WTC11 (cell line): ENCODE measurements around the gene ENAH. TPM values are rescaled to one million over a fixed set of nuclear protein-coding genes. Genes with fewer than 3 reads are reported as not detected.

Experiments
- ATAC-seq: fragments of 200-7000 bp; cut with Tn5 transposase; 2 replicates; pipeline ENCODE4 v1.10.0; 2021; ENCODE audit warnings: mild to moderate bottlenecking, moderate library complexity
- CTCF ChIA-PET: fragments of 300-600 bp; sonication (Branson Sonifier 250); formaldehyde crosslinking; loops from one replicate; lab custom pipeline; 2021; ENCODE audit warnings: antibody characterized with exemption; lab: Charles Lee
- POLR2A ChIA-PET: fragments of 350-600 bp; sonication (Branson Sonifier 250); formaldehyde crosslinking; loops from one replicate; lab custom pipeline; 2021; ENCODE audit warnings: antibody characterized with exemption; lab: Charles Lee
- DNase-seq: peaks from one replicate; pipeline ENCODE4 v3.0.0; 2021; ENCODE audit warnings: low spot score
- H3K27ac Mint-ChIP-seq: 2 replicates; pipeline ENCODE4 v1.8.0; 2021; ENCODE audit warnings: mixed read lengths
- H3K27me3 Mint-ChIP-seq: 2 replicates; pipeline ENCODE4 v1.8.0; 2021; ENCODE audit warnings: low read depth, mild to moderate bottlenecking, moderate library complexity, mixed read lengths
- H3K36me3 Mint-ChIP-seq: 2 replicates; pipeline ENCODE4 v1.8.0; 2021; ENCODE audit warnings: mixed read lengths
- H3K4me1 Mint-ChIP-seq: 2 replicates; pipeline ENCODE4 v1.8.0; 2022; ENCODE audit warnings: mixed read lengths
- H3K4me3 Mint-ChIP-seq: 2 replicates; pipeline ENCODE4 v1.8.0; 2021; ENCODE audit warnings: mild to moderate bottlenecking, moderate library complexity, mixed read lengths
- H3K9me3 Mint-ChIP-seq: 2 replicates; pipeline ENCODE4 v1.8.0; 2021; ENCODE audit warnings: mixed read lengths
- ATF1 ChIP-seq: sonication (generic); formaldehyde crosslinking; IDR thresholded peaks from 2 replicates; pipeline ENCODE4 v1.8.1; 2023; ENCODE audit warnings: mild to moderate bottlenecking, moderate library complexity, missing genetic modification reagents
- EMX1 ChIP-seq: fragments of 250-450 bp; sonication (Bioruptor Pico); IDR thresholded peaks from 2 replicates; pipeline ENCODE4 v1.8.0; 2021; ENCODE audit warnings: mild to moderate bottlenecking
- ESRRA ChIP-seq: sonication (generic); formaldehyde crosslinking; IDR thresholded peaks from 2 replicates; pipeline ENCODE4 v1.8.1; 2022; ENCODE audit warnings: mild to moderate bottlenecking, missing genetic modification reagents, borderline replicate concordance
- ETV6 ChIP-seq: sonication (generic); formaldehyde crosslinking; IDR thresholded peaks from 2 replicates; pipeline ENCODE4 v1.8.1; 2022; ENCODE audit warnings: mild to moderate bottlenecking, missing genetic modification reagents
- FOXJ3 ChIP-seq: sonication (generic); formaldehyde crosslinking; IDR thresholded peaks from 2 replicates; pipeline ENCODE4 v1.9.0; 2021; ENCODE audit warnings: missing genetic modification reagents, mild to moderate bottlenecking, borderline replicate concordance
- KAT7 ChIP-seq: sonication (generic); formaldehyde crosslinking; IDR thresholded peaks from 2 replicates; pipeline ENCODE4 v1.8.1; 2023; ENCODE audit warnings: missing genetic modification reagents, mild to moderate bottlenecking, borderline replicate concordance
- NFE2L1 ChIP-seq: sonication (generic); formaldehyde crosslinking; IDR thresholded peaks from 2 replicates; pipeline ENCODE4 v1.8.1; 2023; ENCODE audit warnings: missing genetic modification reagents
- RORB ChIP-seq: fragments of 250-450 bp; sonication (Bioruptor Pico); IDR thresholded peaks from 2 replicates; pipeline ENCODE4 v1.9.0; 2021; ENCODE audit warnings: mild to moderate bottlenecking
- SOX15 ChIP-seq: fragments of 250-450 bp; sonication (Bioruptor Pico); IDR thresholded peaks from 2 replicates; pipeline ENCODE4 v1.9.0; 2021; ENCODE audit warnings: mild to moderate bottlenecking
- TEAD1 ChIP-seq: sonication (generic); formaldehyde crosslinking; IDR thresholded peaks from 2 replicates; pipeline ENCODE4 v1.8.0; 2022; ENCODE audit warnings: mild to moderate bottlenecking, missing genetic modification reagents
- ZBTB21 ChIP-seq: sonication (generic); formaldehyde crosslinking; IDR thresholded peaks from 2 replicates; pipeline ENCODE4 v1.8.1; 2023; ENCODE audit warnings: mild to moderate bottlenecking, missing genetic modification reagents, borderline replicate concordance
- ZNF121 ChIP-seq: sonication (generic); formaldehyde crosslinking; IDR thresholded peaks from 2 replicates; pipeline ENCODE4 v1.8.0; 2023; ENCODE audit warnings: missing genetic modification reagents
- ZNF232 ChIP-seq: sonication (generic); formaldehyde crosslinking; IDR thresholded peaks from 2 replicates; pipeline ENCODE4 v1.8.0; 2022; ENCODE audit warnings: mild to moderate bottlenecking, missing genetic modification reagents
- total RNA-seq: library from RNA; stranded (reverse); gene quantifications from 3 replicates; pipeline ENCODE4 v1.2.3, GENCODE V29; 2021
- TF ChIP-seq, protein P1 (sequence below): sonication (generic); formaldehyde crosslinking; IDR thresholded peaks from 2 replicates; pipeline ENCODE4 v1.8.1; 2022; ENCODE audit warnings: mild to moderate bottlenecking, moderate library complexity, missing genetic modification reagents
- TF ChIP-seq, protein P2 (sequence below): sonication (generic); formaldehyde crosslinking; IDR thresholded peaks from 2 replicates; pipeline ENCODE4 v1.8.1; 2022; ENCODE audit warnings: low read depth, mild to moderate bottlenecking, moderate library complexity, missing genetic modification reagents, borderline replicate concordance
- TF ChIP-seq, protein P3 (sequence below): sonication (generic); formaldehyde crosslinking; IDR thresholded peaks from 2 replicates; pipeline ENCODE4 v1.8.1; 2023; ENCODE audit warnings: mild to moderate bottlenecking, missing genetic modification reagents
- TF ChIP-seq, protein P4 (sequence below): sonication (generic); formaldehyde crosslinking; IDR thresholded peaks from 2 replicates; pipeline ENCODE4 v1.8.1; 2023; ENCODE audit warnings: mild to moderate bottlenecking, missing genetic modification reagents
- TF ChIP-seq, protein P5 (sequence below): fragments of 200-600 bp; IDR thresholded peaks from 2 replicates; pipeline ENCODE4 v1.8.0; 2022; ENCODE audit warnings: antibody characterized with exemption

ENAH gene
- total RNA-seq, 1 experiment from 2014 or later, result 227 TPM

DNA sequence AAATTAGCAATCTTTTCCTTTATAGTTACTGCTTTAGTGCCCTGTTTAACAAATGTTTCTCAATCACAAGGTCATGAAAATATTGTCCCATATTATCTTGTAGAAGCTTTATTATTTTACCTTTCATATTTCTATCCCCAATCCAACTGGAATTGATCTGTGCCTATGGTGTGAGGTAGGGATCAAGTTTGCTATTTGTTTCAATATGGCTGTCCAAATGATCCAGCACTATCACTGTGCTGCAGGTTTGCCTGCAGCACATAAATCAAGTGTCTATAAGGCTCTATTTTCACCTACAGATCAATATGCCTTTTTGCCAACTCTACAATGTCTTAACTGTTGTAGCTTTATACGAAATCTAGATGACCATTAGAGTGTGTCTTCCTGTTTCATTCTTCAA, 96.2 kb downstream of the ENAH start (continued):
- TF ChIP-seq SOX15 (CRISPR knock-in tag), result no peak
- TF ChIP-seq EMX1, result no peak

DNA sequence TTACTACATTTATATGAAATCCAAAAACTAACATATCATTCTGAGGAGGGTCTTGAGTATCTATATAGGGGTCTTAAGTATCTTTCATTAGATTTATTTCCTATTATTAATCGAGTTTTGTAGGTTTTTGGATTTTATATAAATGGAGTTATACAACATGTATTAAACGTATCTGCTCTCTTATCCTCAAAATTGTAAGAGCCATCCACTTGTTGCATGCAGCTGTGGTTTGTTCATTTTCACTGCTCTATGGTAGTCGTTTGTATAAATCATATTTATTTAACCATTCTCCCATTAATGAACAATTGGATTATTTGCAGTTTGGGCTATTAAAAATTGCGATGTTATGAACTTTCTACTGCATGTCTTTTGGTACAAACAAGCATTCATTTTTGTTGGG, 97.1 kb downstream of the ENAH start:
- Mint-ChIP-seq H3K4me1 (no peaks in the 10 kb centered on the region), H3K27me3 (no peaks in the 10 kb centered on the region), H3K9me3 (peaks cover 27% of the 10 kb centered on the region), H3K4me3 (no peak overlapping the region), H3K27ac (no peak overlapping the region), H3K36me3 (peaks cover 63% of the 10 kb centered on the region)
- ATAC-seq, result no peak
- ChIA-PET CTCF (no interaction called here), POLR2A (no interaction called here)
- no peak for DNase-seq
- TF ChIP-seq ESRRA (CRISPR knock-in tag), result no peak
- no peak for TF ChIP-seq ZBTB21 (CRISPR knock-in tag)
- TF ChIP-seq, all 79 proteins: peak for 0

DNA sequence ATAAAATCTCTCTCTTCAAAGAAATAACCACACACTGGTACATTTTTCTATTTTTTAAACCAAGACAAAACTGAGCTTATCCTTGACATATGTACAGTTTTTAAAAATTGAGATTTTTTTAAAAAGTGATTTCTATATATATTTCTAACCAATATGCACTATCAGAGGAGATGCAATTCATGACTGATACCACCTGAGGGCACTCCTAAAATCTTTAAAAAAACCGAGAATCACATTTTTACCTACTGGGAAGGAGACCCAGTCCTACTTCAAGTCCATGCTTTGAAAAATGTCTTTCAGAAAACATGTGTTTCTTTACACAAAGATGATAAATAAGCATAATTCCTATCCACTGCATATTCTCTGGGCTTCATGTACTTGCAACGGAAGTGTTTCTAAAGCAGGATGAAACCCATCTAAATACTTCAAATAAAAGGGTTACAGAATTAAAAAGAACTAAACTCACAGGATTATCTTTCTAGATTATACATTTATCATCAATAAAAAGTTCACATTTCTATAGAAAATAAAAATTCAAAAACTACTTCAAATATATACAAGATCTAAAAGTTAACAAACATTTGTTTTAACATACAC, 98.6 kb downstream of the ENAH start:
- H3K9me3 Mint-ChIP-seq, result peaks cover 27% of the 10 kb centered on the region
- ChIA-PET CTCF (interaction anchor here (1.0 kb wide), 1 partner anchor 101 kb away, joined by 5 read pairs; no protein-coding TSS in a partner anchor), POLR2A (no interaction called here)
- peaks cover 55% of the 10 kb centered on the region for H3K36me3 Mint-ChIP-seq
- H3K27me3 Mint-ChIP-seq, result no peaks in the 10 kb centered on the region
- no peak overlapping the region for H3K4me3 Mint-ChIP-seq
- DNase-seq (no peak), ATAC-seq (no peak; the same call in 1 of the 2 replicates)
- no peak overlapping the region for H3K27ac Mint-ChIP-seq
- TF ChIP-seq, protein P1, sequence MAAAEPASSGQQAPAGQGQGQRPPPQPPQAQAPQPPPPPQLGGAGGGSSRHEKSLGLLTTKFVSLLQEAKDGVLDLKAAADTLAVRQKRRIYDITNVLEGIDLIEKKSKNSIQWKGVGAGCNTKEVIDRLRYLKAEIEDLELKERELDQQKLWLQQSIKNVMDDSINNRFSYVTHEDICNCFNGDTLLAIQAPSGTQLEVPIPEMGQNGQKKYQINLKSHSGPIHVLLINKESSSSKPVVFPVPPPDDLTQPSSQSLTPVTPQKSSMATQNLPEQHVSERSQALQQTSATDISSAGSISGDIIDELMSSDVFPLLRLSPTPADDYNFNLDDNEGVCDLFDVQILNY (CRISPR knock-in tag), result no peak
- TF ChIP-seq KAT7 (CRISPR knock-in tag) (no peak), FOXJ3 (no peak), NFE2L1 (CRISPR knock-in tag) (no peak), ZBTB21 (CRISPR knock-in tag) (no peak)
- TF ChIP-seq, protein P2, sequence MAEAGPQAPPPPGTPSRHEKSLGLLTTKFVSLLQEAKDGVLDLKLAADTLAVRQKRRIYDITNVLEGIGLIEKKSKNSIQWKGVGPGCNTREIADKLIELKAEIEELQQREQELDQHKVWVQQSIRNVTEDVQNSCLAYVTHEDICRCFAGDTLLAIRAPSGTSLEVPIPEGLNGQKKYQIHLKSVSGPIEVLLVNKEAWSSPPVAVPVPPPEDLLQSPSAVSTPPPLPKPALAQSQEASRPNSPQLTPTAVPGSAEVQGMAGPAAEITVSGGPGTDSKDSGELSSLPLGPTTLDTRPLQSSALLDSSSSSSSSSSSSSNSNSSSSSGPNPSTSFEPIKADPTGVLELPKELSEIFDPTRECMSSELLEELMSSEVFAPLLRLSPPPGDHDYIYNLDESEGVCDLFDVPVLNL (CRISPR knock-in tag), result no peak
- TF ChIP-seq, protein P3, sequence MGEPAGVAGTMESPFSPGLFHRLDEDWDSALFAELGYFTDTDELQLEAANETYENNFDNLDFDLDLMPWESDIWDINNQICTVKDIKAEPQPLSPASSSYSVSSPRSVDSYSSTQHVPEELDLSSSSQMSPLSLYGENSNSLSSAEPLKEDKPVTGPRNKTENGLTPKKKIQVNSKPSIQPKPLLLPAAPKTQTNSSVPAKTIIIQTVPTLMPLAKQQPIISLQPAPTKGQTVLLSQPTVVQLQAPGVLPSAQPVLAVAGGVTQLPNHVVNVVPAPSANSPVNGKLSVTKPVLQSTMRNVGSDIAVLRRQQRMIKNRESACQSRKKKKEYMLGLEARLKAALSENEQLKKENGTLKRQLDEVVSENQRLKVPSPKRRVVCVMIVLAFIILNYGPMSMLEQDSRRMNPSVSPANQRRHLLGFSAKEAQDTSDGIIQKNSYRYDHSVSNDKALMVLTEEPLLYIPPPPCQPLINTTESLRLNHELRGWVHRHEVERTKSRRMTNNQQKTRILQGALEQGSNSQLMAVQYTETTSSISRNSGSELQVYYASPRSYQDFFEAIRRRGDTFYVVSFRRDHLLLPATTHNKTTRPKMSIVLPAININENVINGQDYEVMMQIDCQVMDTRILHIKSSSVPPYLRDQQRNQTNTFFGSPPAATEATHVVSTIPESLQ, result no peak
- H3K4me1 Mint-ChIP-seq, result peaks cover 5% of the 10 kb centered on the region; the same call in 1 of the 2 replicates

DNA sequence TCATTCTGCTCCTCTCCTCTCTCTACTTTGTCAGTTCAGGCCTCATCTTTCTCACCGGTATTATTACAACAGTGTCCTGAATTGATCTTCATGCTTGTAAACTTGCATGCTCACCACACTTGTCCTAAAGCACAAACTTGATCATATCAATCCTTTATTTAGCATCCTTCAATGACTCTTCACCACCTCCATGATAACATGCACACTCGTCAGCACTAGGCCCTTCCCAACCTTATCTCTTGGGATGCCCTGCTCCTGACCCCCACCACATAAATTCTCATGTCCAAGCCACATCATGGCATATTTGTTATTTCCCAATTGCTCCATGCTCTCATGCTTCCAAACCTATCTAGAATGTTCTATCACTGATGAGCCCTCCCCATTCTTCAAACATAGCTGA, 103.1 kb downstream of the ENAH start:
- peaks cover 23% of the 10 kb centered on the region for H3K36me3 Mint-ChIP-seq
- POLR2A ChIA-PET, result no interaction called here
- DNase-seq (no peak), ATAC-seq (no peak)
- CTCF ChIA-PET, result interaction anchor here (0.6 to 2.3 kb wide), 3 partner anchors 59 to 106 kb away, joined by 4 to 6 read pairs (median 5); no protein-coding TSS in a partner anchor
- H3K27me3 Mint-ChIP-seq, result no peaks in the 10 kb centered on the region
- H3K9me3 Mint-ChIP-seq, result peaks cover 5% of the 10 kb centered on the region; the same call in 1 of the 2 replicates
- H3K4me1 Mint-ChIP-seq, result peaks cover 7% of the 10 kb centered on the region
- peak overlapping the region; percentile 72 for H3K27ac Mint-ChIP-seq
- no peak for TF ChIP-seq TEAD1 (CRISPR knock-in tag)
- TF ChIP-seq, protein P4, sequence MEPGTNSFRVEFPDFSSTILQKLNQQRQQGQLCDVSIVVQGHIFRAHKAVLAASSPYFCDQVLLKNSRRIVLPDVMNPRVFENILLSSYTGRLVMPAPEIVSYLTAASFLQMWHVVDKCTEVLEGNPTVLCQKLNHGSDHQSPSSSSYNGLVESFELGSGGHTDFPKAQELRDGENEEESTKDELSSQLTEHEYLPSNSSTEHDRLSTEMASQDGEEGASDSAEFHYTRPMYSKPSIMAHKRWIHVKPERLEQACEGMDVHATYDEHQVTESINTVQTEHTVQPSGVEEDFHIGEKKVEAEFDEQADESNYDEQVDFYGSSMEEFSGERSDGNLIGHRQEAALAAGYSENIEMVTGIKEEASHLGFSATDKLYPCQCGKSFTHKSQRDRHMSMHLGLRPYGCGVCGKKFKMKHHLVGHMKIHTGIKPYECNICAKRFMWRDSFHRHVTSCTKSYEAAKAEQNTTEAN (CRISPR knock-in tag), result no peak
- TF ChIP-seq, protein P2 (CRISPR knock-in tag), result no peak
- no peak for TF ChIP-seq RORB (CRISPR knock-in tag)
- no peak for TF ChIP-seq ETV6 (CRISPR knock-in tag)
- no peak for TF ChIP-seq ZNF121 (CRISPR knock-in tag)
- TF ChIP-seq ATF1 (CRISPR knock-in tag), result no peak
- TF ChIP-seq, protein P5, sequence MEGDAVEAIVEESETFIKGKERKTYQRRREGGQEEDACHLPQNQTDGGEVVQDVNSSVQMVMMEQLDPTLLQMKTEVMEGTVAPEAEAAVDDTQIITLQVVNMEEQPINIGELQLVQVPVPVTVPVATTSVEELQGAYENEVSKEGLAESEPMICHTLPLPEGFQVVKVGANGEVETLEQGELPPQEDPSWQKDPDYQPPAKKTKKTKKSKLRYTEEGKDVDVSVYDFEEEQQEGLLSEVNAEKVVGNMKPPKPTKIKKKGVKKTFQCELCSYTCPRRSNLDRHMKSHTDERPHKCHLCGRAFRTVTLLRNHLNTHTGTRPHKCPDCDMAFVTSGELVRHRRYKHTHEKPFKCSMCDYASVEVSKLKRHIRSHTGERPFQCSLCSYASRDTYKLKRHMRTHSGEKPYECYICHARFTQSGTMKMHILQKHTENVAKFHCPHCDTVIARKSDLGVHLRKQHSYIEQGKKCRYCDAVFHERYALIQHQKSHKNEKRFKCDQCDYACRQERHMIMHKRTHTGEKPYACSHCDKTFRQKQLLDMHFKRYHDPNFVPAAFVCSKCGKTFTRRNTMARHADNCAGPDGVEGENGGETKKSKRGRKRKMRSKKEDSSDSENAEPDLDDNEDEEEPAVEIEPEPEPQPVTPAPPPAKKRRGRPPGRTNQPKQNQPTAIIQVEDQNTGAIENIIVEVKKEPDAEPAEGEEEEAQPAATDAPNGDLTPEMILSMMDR, result no peak
- no peak for TF ChIP-seq ZNF232 (CRISPR knock-in tag)
- no peak overlapping the region for H3K4me3 Mint-ChIP-seq
